Measurements from ENCODE around the gene ANKIB1.

GRCh38 chr7:92360387-92360786 lies 114.6 kb downstream of the ANKIB1 start:
- TF ChIP-seq CTCF (IDR thresholded peaks at IDR 0.05), result no peak
- TF ChIP-seq POLR2A (IDR thresholded peaks at IDR 0.05), result no peak
